PC-3 (cell line): ENCODE results near the gene ZP3.

Experiments
- CTCF ChIP-seq: fragments of 300-600 bp; sonication (generic); conservative IDR thresholded peaks from 2 replicates; pipeline ENCODE4 v1.5.1; 2017; ENCODE audit warnings: antibody characterized with exemption, low read depth, mild to moderate bottlenecking, low read length
- EZH2 ChIP-seq: fragments of 300-600 bp; sonication (generic); IDR thresholded peaks from one replicate; pipeline ENCODE4 v1.6.1; 2017; ENCODE audit warnings: antibody characterized with exemption, mild to moderate bottlenecking, low read length; ENCODE audit not compliant: unreplicated experiment
- EZH2phosphoT487 ChIP-seq: fragments of 300-600 bp; sonication (generic); IDR thresholded peaks from 2 replicates; pipeline ENCODE4 v1.6.1; 2018; ENCODE audit warnings: mild to moderate bottlenecking, antibody characterized with exemption, low read length, borderline replicate concordance

GRCh38 chr7:76428149-76428823 is 3.5 kb downstream of the ZP3 start:
- TF ChIP-seq CTCF (no peak), EZH2 (no peak), EZH2phosphoT487 (no peak)
